Measurements from ENCODE around the gene TMED8. TPM values are rescaled to one million over a fixed set of nuclear protein-coding genes. Genes with fewer than 3 reads are reported as not detected.

The TMED8 gene
- total and polyA plus RNA-seq, 2 of the 13 experiments (the other 11 are each of a cell fraction or from before 2014, with no cell fraction given), result 6.0 to 11.7 TPM

- peak; percentile 85 for TF ChIP-seq NFYC (CRISPR knock-in tag; IDR thresholded peaks at IDR 0.05)
- no peak for TF ChIP-seq ZNF414 (CRISPR knock-in tag; IDR thresholded peaks at IDR 0.05)
- peak; percentile 51; the same call in 1 of the 2 replicates for TF ChIP-seq DRAP1 (CRISPR knock-in tag; IDR thresholded peaks at IDR 0.05)
- TF ChIP-seq TFDP1 (CRISPR knock-in tag; IDR thresholded peaks at IDR 0.05; ENCODE audit: borderline replicate concordance), result peak; percentile 15; the same call in 1 of the 2 replicates
- no peak for TF ChIP-seq TCF12 (IDR thresholded peaks at IDR 0.05)
- TF ChIP-seq TCF12 (CRISPR knock-in tag; IDR thresholded peaks at IDR 0.05), result peak; percentile 45; the same call in 1 of the 2 replicates
- TF ChIP-seq, protein P1, sequence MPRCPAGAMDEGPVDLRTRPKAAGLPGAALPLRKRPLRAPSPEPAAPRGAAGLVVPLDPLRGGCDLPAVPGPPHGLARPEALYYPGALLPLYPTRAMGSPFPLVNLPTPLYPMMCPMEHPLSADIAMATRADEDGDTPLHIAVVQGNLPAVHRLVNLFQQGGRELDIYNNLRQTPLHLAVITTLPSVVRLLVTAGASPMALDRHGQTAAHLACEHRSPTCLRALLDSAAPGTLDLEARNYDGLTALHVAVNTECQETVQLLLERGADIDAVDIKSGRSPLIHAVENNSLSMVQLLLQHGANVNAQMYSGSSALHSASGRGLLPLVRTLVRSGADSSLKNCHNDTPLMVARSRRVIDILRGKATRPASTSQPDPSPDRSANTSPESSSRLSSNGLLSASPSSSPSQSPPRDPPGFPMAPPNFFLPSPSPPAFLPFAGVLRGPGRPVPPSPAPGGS (CRISPR knock-in tag; IDR thresholded peaks at IDR 0.05), result peak; percentile 89; the same call in 1 of the 2 replicates
- TF ChIP-seq AHR (CRISPR knock-in tag; IDR thresholded peaks at IDR 0.05), result no peak
- no peak for TF ChIP-seq HOXA7 (CRISPR knock-in tag; IDR thresholded peaks at IDR 0.05)
- peak; percentile 59 for TF ChIP-seq CBX1 (IDR thresholded peaks at IDR 0.05; ENCODE audit: low read depth)
- TF ChIP-seq, protein P2, sequence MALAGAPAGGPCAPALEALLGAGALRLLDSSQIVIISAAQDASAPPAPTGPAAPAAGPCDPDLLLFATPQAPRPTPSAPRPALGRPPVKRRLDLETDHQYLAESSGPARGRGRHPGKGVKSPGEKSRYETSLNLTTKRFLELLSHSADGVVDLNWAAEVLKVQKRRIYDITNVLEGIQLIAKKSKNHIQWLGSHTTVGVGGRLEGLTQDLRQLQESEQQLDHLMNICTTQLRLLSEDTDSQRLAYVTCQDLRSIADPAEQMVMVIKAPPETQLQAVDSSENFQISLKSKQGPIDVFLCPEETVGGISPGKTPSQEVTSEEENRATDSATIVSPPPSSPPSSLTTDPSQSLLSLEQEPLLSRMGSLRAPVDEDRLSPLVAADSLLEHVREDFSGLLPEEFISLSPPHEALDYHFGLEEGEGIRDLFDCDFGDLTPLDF (CRISPR knock-in tag; IDR thresholded peaks at IDR 0.05), result 0 out of 2 replicates have a peak, but pooled peaks have one; percentile 0
- peak; percentile 77; the same call in 1 of the 2 replicates for TF ChIP-seq YEATS4 (CRISPR knock-in tag; IDR thresholded peaks at IDR 0.05; ENCODE audit: borderline replicate concordance)
- 0 out of 2 replicates have a peak, but pooled peaks have one; percentile 9 for TF ChIP-seq ZC3H13 (CRISPR knock-in tag; IDR thresholded peaks at IDR 0.05)
- no peak for TF ChIP-seq NBN (conservative IDR thresholded peaks at IDR 0.05)
- TF ChIP-seq FOXC1 (CRISPR knock-in tag; IDR thresholded peaks at IDR 0.05; ENCODE audit: borderline replicate concordance), result 0 out of 2 replicates have a peak, but pooled peaks have one; percentile 22
- TF ChIP-seq TGIF2 (CRISPR knock-in tag; IDR thresholded peaks at IDR 0.05), result peak; percentile 46; the same call in 1 of the 2 replicates
- no peak for TF ChIP-seq ZNF136 (CRISPR knock-in tag; IDR thresholded peaks at IDR 0.05; ENCODE audit: low read depth)
- TF ChIP-seq TBP (CRISPR knock-in tag; IDR thresholded peaks at IDR 0.05), result 0 out of 2 replicates have a peak, but pooled peaks have one; percentile 69
- TF ChIP-seq NFE2L1 (CRISPR knock-in tag; IDR thresholded peaks at IDR 0.05; ENCODE audit: borderline replicate concordance), result 0 out of 2 replicates have a peak, but pooled peaks have one; percentile 74
- TF ChIP-seq RCOR2 (CRISPR knock-in tag; IDR thresholded peaks at IDR 0.05), result no peak
- TF ChIP-seq RORA (CRISPR knock-in tag; IDR thresholded peaks at IDR 0.05), result no peak
- 0 out of 2 replicates have a peak, but pooled peaks have one; percentile 37 for TF ChIP-seq MAFG (CRISPR knock-in tag; IDR thresholded peaks at IDR 0.05)
- TF ChIP-seq ZNF639 (CRISPR knock-in tag; conservative IDR thresholded peaks at IDR 0.05), result peak; percentile 60; the same call in 1 of the 2 replicates
- peak in 1 of 2 experiments; percentile 78; a peak in 3 of 4 replicates for TF ChIP-seq POLR2A (IDR thresholded peaks at IDR 0.05; ENCODE audit: insufficient read depth in 1 of 2, low read depth in 2 of 2, low read length in 2 of 2)
- TF ChIP-seq FOSL2 (CRISPR knock-in tag; IDR thresholded peaks at IDR 0.05), result peak; percentile 34; the same call in 1 of the 2 replicates
- TF ChIP-seq ATF1 (CRISPR knock-in tag; IDR thresholded peaks at IDR 0.05), result no peak
These were observed 56.5 kb downstream of the TMED8 start, which contains the start of gene POMT2 (continued) for GRCh38 chr14:77320238-77320935.
